Neural cell (in vitro differentiated cells): Measurements from ENCODE around the gene ADAMTS18.

Experiments used
- EP300 ChIP-seq: fragments of 450-650 bp; conservative IDR thresholded peaks from 2 replicates; pipeline ENCODE4 v1.6.1; 2014; ENCODE audit warnings: antibody characterized with exemption, mild to moderate bottlenecking, moderate library complexity; ENCODE audit not compliant: poor library complexity, severe bottlenecking
- POLR2AphosphoS5 ChIP-seq: IDR thresholded peaks from 2 replicates; pipeline ENCODE4 v1.6.1; 2012
- RAD21 ChIP-seq: fragments of 450-650 bp; conservative IDR thresholded peaks from 2 replicates; pipeline ENCODE4 v1.6.1; 2014; ENCODE audit warnings: antibody characterized with exemption, mild to moderate bottlenecking, moderate library complexity
- TF ChIP-seq, protein P1 (sequence below): fragments of 450-650 bp; IDR thresholded peaks from 2 replicates; pipeline ENCODE4 v1.5.1; 2014; ENCODE audit warnings: antibody characterized with exemption, mild to moderate bottlenecking, moderate library complexity; ENCODE audit not compliant: poor library complexity, severe bottlenecking

DNA sequence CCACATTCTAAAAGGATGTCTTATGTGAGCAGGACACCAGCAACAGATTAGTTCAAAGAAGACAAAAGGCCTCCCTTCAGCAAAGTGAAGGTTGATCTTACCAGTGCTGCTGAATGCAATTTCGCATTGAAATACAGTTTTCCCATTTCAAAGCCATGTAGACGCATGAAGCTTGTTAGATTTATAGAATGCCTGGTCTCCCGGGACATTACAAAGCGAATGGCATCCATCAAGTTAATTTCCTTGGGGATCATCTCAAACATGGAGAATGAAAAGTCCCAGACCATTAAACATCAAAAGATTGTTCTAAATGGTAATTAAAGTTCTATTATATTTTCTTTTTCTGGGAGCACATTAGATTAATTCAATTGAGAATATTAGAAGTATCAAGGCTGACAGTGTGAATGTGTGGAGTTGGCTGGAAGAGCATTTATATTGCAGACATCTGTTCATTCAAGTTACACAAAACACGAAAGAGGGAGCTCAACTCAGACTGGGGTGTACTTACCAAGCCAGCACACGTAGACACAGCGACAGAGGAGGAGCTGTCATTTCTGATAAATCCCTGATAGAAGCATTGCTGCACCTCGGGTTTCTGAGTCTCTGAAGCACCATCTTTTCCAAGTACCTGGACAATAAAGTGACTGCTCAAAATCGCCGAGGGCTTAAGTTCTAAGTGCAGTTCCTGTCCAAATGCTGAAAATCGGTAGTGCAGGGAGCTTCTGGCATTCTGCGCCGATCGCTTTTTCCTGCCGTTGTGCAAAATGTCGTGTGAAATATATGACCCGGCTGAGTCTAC lies 3.8 kb downstream of the ADAMTS18 start:
- TF ChIP-seq, protein P1, sequence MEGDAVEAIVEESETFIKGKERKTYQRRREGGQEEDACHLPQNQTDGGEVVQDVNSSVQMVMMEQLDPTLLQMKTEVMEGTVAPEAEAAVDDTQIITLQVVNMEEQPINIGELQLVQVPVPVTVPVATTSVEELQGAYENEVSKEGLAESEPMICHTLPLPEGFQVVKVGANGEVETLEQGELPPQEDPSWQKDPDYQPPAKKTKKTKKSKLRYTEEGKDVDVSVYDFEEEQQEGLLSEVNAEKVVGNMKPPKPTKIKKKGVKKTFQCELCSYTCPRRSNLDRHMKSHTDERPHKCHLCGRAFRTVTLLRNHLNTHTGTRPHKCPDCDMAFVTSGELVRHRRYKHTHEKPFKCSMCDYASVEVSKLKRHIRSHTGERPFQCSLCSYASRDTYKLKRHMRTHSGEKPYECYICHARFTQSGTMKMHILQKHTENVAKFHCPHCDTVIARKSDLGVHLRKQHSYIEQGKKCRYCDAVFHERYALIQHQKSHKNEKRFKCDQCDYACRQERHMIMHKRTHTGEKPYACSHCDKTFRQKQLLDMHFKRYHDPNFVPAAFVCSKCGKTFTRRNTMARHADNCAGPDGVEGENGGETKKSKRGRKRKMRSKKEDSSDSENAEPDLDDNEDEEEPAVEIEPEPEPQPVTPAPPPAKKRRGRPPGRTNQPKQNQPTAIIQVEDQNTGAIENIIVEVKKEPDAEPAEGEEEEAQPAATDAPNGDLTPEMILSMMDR: no peak
- TF ChIP-seq RAD21 (no peak), POLR2AphosphoS5 (no peak), EP300 (no peak)
